NCI-H1694 (cell line): ENCODE data around the gene MIA3.
"Not testable (repeated sequence)": the region's sequence is repeated elsewhere in the genome, so short reads cannot be mapped to it uniquely, and the experiment has no call there.

Source experiments
- DNase-seq: peaks from one replicate; lab custom pipeline; 2025; lab: John Stamatoyannopoulos, UW

Gene MIA3

GRCh38 chr1:222622765-222623164 is 4.9 kb downstream of the MIA3 start:
- no peak for DNase-seq

GRCh38 chr1:222623458-222623857 is 5.6 kb downstream of the MIA3 start:
- no peak for DNase-seq

GRCh38 chr1:222624214-222624613 is 6.3 kb downstream of the MIA3 start:
- no peak for DNase-seq

- DNase-seq, result no peak
These were observed 9.3 kb downstream of the MIA3 start for GRCh38 chr1:222627232-222627631.

- no peak for DNase-seq
These were observed 12.1 kb downstream of the MIA3 start for GRCh38 chr1:222629921-222630535.

GRCh38 chr1:222631611-222632208 is 13.8 kb downstream of the MIA3 start:
- DNase-seq, result no peak

GRCh38 chr1:222632749-222633148 is 14.9 kb downstream of the MIA3 start:
- DNase-seq, result no peak

- peak; percentile 98 for DNase-seq
These were observed 16.5 kb downstream of the MIA3 start for GRCh38 chr1:222634180-222635013.

- no peak for DNase-seq
These were observed 23.5 kb downstream of the MIA3 start for GRCh38 chr1:222641269-222641948.

GRCh38 chr1:222642468-222642867 is 24.6 kb downstream of the MIA3 start:
- DNase-seq, result no peak

GRCh38 chr1:222643606-222643937 is 25.7 kb downstream of the MIA3 start:
- peak; percentile 59 for DNase-seq

GRCh38 chr1:222643938-222644635 is 26.2 kb downstream of the MIA3 start:
- peak; percentile 98 for DNase-seq

- no peak for DNase-seq
These were observed 26.7 kb downstream of the MIA3 start for GRCh38 chr1:222644636-222644980.

GRCh38 chr1:222652676-222653075 is 34.8 kb downstream of the MIA3 start:
- no peak for DNase-seq

GRCh38 chr1:222653178-222653827 is 35.4 kb downstream of the MIA3 start:
- no peak for DNase-seq

- no peak for DNase-seq
These were observed 37.0 kb downstream of the MIA3 start for GRCh38 chr1:222654849-222655248.

- no peak for DNase-seq
These were observed 38.7 kb downstream of the MIA3 start for GRCh38 chr1:222656391-222657155.

- DNase-seq, result no peak
These were observed 40.0 kb downstream of the MIA3 start for GRCh38 chr1:222657899-222658298.

- no peak for DNase-seq
These were observed 45.6 kb downstream of the MIA3 start for GRCh38 chr1:222663431-222663934.

- DNase-seq, result no peak
These were observed 48.1 kb downstream of the MIA3 start for GRCh38 chr1:222665964-222666363.

- DNase-seq, result not testable (repeated sequence)
These were observed 50.3 kb downstream of the MIA3 start for GRCh38 chr1:222668184-222668583.
